ENCODE data around the gene CLEC2D.

DNA sequence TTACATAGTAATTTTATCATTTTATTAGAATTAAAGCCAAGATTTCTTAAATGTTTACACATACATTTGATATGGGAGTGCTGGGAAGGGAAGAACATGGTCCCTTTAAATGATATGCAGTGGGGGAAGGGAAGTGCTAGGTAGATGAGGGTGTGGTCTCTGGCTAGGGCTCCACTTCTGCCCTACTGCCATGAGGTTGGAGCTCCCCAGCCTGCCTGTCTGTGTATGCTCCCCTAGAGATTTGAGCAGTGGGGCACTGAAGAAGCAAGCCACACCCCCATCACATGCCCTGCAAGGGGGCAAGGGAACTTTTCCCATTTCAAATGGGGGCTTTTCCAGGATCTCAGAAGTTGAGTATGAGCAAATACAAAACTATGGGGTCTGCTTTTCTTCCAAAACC lies 37.8 kb downstream of the CLEC2D start:
- TF ChIP-seq, protein P1, sequence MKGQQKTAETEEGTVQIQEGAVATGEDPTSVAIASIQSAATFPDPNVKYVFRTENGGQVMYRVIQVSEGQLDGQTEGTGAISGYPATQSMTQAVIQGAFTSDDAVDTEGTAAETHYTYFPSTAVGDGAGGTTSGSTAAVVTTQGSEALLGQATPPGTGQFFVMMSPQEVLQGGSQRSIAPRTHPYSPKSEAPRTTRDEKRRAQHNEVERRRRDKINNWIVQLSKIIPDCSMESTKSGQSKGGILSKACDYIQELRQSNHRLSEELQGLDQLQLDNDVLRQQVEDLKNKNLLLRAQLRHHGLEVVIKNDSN (IDR thresholded peaks at IDR 0.05), result no peak
- TF ChIP-seq FOXM1 (IDR thresholded peaks at IDR 0.05; ENCODE audit: borderline replicate concordance, low read depth) (no peak), EP300 (IDR thresholded peaks at IDR 0.05; ENCODE audit: borderline replicate concordance) (no peak), RAD21 (IDR thresholded peaks at IDR 0.05; ENCODE audit: low read depth) (no peak), TCF12 (IDR thresholded peaks at IDR 0.05; ENCODE audit: low read depth) (no peak), TAF1 (IDR thresholded peaks at IDR 0.05; ENCODE audit: low read depth) (no peak), EGR1 (IDR thresholded peaks at IDR 0.05) (no peak), CREB1 (IDR thresholded peaks at IDR 0.05; ENCODE audit: low read depth) (no peak), CEBPB (IDR thresholded peaks at IDR 0.05) (no peak), TEAD4 (IDR thresholded peaks at IDR 0.05) (no peak)
- TF ChIP-seq, protein P2, sequence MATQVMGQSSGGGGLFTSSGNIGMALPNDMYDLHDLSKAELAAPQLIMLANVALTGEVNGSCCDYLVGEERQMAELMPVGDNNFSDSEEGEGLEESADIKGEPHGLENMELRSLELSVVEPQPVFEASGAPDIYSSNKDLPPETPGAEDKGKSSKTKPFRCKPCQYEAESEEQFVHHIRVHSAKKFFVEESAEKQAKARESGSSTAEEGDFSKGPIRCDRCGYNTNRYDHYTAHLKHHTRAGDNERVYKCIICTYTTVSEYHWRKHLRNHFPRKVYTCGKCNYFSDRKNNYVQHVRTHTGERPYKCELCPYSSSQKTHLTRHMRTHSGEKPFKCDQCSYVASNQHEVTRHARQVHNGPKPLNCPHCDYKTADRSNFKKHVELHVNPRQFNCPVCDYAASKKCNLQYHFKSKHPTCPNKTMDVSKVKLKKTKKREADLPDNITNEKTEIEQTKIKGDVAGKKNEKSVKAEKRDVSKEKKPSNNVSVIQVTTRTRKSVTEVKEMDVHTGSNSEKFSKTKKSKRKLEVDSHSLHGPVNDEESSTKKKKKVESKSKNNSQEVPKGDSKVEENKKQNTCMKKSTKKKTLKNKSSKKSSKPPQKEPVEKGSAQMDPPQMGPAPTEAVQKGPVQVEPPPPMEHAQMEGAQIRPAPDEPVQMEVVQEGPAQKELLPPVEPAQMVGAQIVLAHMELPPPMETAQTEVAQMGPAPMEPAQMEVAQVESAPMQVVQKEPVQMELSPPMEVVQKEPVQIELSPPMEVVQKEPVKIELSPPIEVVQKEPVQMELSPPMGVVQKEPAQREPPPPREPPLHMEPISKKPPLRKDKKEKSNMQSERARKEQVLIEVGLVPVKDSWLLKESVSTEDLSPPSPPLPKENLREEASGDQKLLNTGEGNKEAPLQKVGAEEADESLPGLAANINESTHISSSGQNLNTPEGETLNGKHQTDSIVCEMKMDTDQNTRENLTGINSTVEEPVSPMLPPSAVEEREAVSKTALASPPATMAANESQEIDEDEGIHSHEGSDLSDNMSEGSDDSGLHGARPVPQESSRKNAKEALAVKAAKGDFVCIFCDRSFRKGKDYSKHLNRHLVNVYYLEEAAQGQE (IDR thresholded peaks at IDR 0.05; ENCODE audit: low read depth), result no peak
- TF ChIP-seq, protein P3, sequence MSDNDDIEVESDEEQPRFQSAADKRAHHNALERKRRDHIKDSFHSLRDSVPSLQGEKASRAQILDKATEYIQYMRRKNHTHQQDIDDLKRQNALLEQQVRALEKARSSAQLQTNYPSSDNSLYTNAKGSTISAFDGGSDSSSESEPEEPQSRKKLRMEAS (IDR thresholded peaks at IDR 0.05), result no peak
